ENCODE measurements around the gene SEMA4D. TPM values are rescaled to one million over a fixed set of nuclear protein-coding genes. Genes with fewer than 3 reads are reported as not detected.
A peak's percentile ranks its signal among the peaks of the same experiment; 100 is the strongest.

SEMA4D gene
- total RNA-seq, 4 donors from 2014 or later: 13.4 to 27.3 (median 24.8) TPM

DNA sequence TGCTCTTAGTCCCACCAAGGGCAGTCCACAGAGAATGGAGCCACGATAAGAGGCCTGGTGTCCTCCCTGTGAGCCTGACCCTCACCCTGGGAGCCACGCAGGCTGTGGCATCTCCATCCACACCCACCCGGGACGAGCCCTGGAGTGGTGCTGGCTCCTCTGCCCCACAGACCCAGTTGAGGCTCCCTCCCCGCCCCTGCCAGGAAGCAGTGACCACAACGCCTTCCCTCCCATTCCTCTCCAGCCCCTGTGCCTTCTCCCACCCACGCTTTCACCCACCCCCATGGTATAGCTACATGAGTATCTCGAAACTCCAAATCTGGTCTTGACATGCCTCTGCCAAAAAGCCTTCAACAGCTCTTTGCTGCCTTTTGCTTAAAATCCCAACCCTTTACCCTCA lies 57.9 kb downstream of the SEMA4D start:
- H3K4me1 ChIP-seq: peaks cover 0 to 78% (median 64%) of the 10 kb centered on the region in 4 donors
- peak overlapping the region in 2 of 4 donors; percentile 69 to 74 for H3K27ac ChIP-seq
- no peaks in the 10 kb centered on the region for H3K27me3 ChIP-seq
- WGBS, 2 donors: 78 to 80% methylated on average over 6 to 7 of the region's 8 CpGs
- no peaks in the 10 kb centered on the region for H3K36me3 ChIP-seq
- no peak overlapping the region for H3K4me3 ChIP-seq
- DNase-seq (ENCODE audit: low spot score in 2 of 2): no peak
- TF ChIP-seq, protein P1, sequence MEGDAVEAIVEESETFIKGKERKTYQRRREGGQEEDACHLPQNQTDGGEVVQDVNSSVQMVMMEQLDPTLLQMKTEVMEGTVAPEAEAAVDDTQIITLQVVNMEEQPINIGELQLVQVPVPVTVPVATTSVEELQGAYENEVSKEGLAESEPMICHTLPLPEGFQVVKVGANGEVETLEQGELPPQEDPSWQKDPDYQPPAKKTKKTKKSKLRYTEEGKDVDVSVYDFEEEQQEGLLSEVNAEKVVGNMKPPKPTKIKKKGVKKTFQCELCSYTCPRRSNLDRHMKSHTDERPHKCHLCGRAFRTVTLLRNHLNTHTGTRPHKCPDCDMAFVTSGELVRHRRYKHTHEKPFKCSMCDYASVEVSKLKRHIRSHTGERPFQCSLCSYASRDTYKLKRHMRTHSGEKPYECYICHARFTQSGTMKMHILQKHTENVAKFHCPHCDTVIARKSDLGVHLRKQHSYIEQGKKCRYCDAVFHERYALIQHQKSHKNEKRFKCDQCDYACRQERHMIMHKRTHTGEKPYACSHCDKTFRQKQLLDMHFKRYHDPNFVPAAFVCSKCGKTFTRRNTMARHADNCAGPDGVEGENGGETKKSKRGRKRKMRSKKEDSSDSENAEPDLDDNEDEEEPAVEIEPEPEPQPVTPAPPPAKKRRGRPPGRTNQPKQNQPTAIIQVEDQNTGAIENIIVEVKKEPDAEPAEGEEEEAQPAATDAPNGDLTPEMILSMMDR (IDR thresholded peaks at IDR 0.05): no peak
- TF ChIP-seq EP300 (IDR thresholded peaks at IDR 0.05) (no peak), POLR2A (IDR thresholded peaks at IDR 0.05) (no peak)
- H3K9me3 ChIP-seq: no peaks in the 10 kb centered on the region

DNA sequence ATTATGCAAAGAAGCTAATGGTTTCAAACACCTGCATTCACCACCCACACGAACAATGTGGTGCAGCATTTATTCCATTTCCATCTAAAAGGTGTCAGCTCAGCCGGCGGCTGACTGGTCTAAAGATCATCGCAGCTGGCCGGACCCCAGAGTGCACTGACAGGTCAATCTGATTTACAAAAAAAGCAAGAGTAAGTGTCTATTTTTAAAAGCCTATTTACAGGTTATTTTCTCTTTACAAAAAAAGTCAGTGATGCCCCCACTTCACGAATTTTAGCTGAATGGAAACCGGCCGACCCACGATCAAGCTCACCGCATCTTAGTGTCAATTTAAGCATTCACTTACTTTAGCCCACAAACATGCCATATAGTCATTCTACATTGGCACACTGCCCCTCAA lies 58.3 kb downstream of the SEMA4D start:
- Histone ChIP-seq H3K4me1 (peaks cover 0 to 76% (median 63%) of the 10 kb centered on the region in 4 donors), H3K36me3 (no peaks in the 10 kb centered on the region), H3K4me3 (no peak overlapping the region), H3K27me3 (no peaks in the 10 kb centered on the region), H3K27ac (peak overlapping the region in 1 of 4 donors; percentile 74), H3K9me3 (no peaks in the 10 kb centered on the region)
- DNase-seq (ENCODE audit: low spot score in 2 of 2): no peak
- 93% methylated on average over 10 of the region's 10 CpGs for WGBS, 2 donors
- TF ChIP-seq EP300 (IDR thresholded peaks at IDR 0.05) (no peak), POLR2A (IDR thresholded peaks at IDR 0.05) (no peak)
- TF ChIP-seq, protein P1 (IDR thresholded peaks at IDR 0.05): no peak

DNA sequence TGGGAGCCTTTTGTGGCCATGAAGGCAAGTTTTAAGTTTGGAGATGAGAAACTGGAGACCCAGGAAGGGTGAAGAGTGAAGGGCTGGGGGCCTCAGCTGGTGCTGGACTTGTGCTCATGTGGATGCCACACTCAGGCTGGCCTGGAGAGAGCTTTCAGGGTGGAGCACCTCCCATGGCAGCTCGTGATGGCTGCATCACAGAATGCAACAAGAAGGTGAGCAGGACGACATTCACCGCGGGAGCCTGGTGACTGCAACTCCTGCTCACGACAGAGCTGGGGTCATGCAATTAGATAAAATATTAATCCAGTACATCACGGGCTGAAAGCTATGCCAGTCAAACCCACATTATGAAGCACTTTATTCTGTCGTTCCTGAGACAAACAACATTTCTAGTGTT lies 59.7 kb downstream of the SEMA4D start:
- Histone ChIP-seq H3K4me3 (no peak overlapping the region), H3K9me3 (no peaks in the 10 kb centered on the region), H3K27ac (peak overlapping the region in 2 of 4 donors; percentile 8 to 41), H3K36me3 (no peaks in the 10 kb centered on the region), H3K27me3 (no peaks in the 10 kb centered on the region), H3K4me1 (peaks cover 0 to 73% (median 52%) of the 10 kb centered on the region in 4 donors)
- 83 to 88% methylated on average over 7 of the region's 7 CpGs for WGBS, 2 donors
- TF ChIP-seq, protein P1 (IDR thresholded peaks at IDR 0.05): no peak
- TF ChIP-seq POLR2A (IDR thresholded peaks at IDR 0.05): no peak
- no peak for TF ChIP-seq EP300 (IDR thresholded peaks at IDR 0.05)
- DNase-seq (ENCODE audit: low spot score in 2 of 2): no peak

DNA sequence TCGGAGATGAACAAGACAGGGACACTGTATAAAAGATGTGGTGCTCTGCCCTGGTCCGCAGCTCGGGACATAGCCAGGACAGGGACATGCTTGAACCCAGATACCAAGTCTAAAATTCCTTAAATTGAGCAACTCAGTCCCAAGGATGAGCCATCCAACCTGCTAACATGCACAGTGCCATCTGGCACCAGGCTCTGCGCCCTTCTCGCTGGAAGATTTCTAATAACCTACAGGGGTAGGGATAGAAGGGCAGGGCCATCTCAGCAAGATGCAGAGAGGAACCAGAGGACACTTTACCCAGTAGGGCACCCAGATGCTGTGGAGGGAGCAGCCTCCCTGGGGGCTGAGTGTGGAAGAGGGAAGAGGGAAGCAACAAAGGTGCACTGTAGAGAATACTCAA lies 60.1 kb downstream of the SEMA4D start:
- H3K36me3 ChIP-seq: no peaks in the 10 kb centered on the region
- H3K27me3 ChIP-seq: no peaks in the 10 kb centered on the region
- H3K4me3 ChIP-seq: no peak overlapping the region
- TF ChIP-seq EP300 (IDR thresholded peaks at IDR 0.05) (no peak), POLR2A (IDR thresholded peaks at IDR 0.05) (no peak)
- TF ChIP-seq, protein P1 (IDR thresholded peaks at IDR 0.05): no peak
- H3K9me3 ChIP-seq: no peaks in the 10 kb centered on the region
- H3K4me1 ChIP-seq: peaks cover 0 to 72% (median 49%) of the 10 kb centered on the region in 4 donors
- H3K27ac ChIP-seq: peak overlapping the region in 2 of 4 donors; percentile 8 to 41
- no peak for DNase-seq (ENCODE audit: low spot score in 2 of 2)
- 94 to 95% methylated on average over 5 of the region's 5 CpGs for WGBS, 2 donors

DNA sequence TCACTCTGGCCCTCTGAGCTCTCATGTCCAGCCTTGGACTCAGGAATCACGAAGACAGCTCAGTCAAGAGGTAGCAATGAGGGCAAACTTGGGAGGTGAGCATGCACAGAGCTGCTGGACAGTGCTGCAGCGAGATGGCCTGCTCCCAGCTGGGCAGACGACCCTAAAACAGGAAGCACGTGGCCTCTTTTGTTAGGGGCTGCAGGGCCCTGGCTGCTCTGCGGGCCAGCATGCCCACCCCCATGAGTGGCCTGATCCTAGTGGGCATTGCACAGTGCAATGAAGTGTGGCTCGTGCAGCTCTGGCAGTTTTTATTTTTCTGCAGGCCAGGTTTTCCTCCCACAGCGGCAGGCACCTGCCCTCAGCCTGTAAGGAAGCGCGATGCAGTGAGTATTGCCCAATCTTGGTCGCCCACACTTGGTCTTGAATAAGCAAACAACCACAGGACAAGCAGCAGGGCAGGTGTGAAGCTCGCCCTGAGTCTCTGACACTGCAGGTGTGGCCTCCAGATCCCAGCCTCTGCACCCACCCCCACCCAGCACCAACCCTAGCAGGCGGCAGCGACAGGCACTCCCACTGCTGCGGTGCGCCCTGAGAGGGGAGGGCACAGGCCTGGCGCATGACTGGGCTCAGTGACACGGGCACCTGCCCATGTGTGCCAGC lies 60.8 kb downstream of the SEMA4D start:
- H3K4me1 ChIP-seq: peaks cover 0 to 73% (median 45%) of the 10 kb centered on the region in 4 donors
- H3K27me3 ChIP-seq: no peaks in the 10 kb centered on the region
- peak overlapping the region in 3 of 4 donors; percentile 1 to 77 (median 75) for H3K27ac ChIP-seq
- no peaks in the 10 kb centered on the region for H3K9me3 ChIP-seq
- no peak for DNase-seq (ENCODE audit: low spot score in 2 of 2)
- WGBS, 2 donors: 87% methylated on average over 12 to 17 of the region's 17 CpGs
- no peak overlapping the region for H3K4me3 ChIP-seq
- no peaks in the 10 kb centered on the region for H3K36me3 ChIP-seq
- TF ChIP-seq EP300 (IDR thresholded peaks at IDR 0.05): no peak
- no peak for TF ChIP-seq POLR2A (IDR thresholded peaks at IDR 0.05)
- TF ChIP-seq, protein P1 (IDR thresholded peaks at IDR 0.05): no peak
